GM19395 (cell line): ENCODE measurements around the gene UNKL.
"Not testable (repeated sequence)": the region's sequence is repeated elsewhere in the genome, so short reads cannot be mapped to it uniquely, and the experiment has no call there.

Experiments
- ATAC-seq: cut with Tn5 transposase; IDR thresholded peaks from one replicate; pipeline ENCODE4 v1.9.1; 2021; ENCODE audit warnings: mild to moderate bottlenecking, moderate library complexity; ENCODE audit not compliant: unreplicated experiment

Gene UNKL

GRCh38 chr16:1446296-1447080, 32.0 kb upstream of the UNKL start:
- no peak for ATAC-seq

GRCh38 chr16:1445518-1446203, 31.2 kb upstream of the UNKL start:
- ATAC-seq: no peak

- no peak for ATAC-seq
Measured at GRCh38 chr16:1444730-1445517, 30.4 kb upstream of the UNKL start.

GRCh38 chr16:1443980-1444729, 29.7 kb upstream of the UNKL start, which contains the start of gene CCDC154:
Gene CCDC154 (minus strand): TSS chr16:1444556. CDS start chr16:1444322, 234 bp downstream.
- no peak for ATAC-seq

GRCh38 chr16:1443403-1443973, 29.0 kb upstream of the UNKL start:
- no peak for ATAC-seq

GRCh38 chr16:1442697-1443096, 28.2 kb upstream of the UNKL start:
- ATAC-seq: no peak

GRCh38 chr16:1441391-1441829, 26.9 kb upstream of the UNKL start:
- ATAC-seq: no peak

GRCh38 chr16:1439699-1440074, 25.2 kb upstream of the UNKL start:
- ATAC-seq: not testable (repeated sequence)

GRCh38 chr16:1439058-1439698, 24.7 kb upstream of the UNKL start:
- no peak for ATAC-seq

GRCh38 chr16:1438229-1439057, 23.9 kb upstream of the UNKL start:
- no peak for ATAC-seq

GRCh38 chr16:1437606-1438005, 23.1 kb upstream of the UNKL start:
- no peak for ATAC-seq

GRCh38 chr16:1436731-1437355, 22.3 kb upstream of the UNKL start:
- ATAC-seq: no peak

GRCh38 chr16:1435921-1436697, 21.6 kb upstream of the UNKL start:
- ATAC-seq: no peak

GRCh38 chr16:1434644-1435592, 20.4 kb upstream of the UNKL start:
- no peak for ATAC-seq

GRCh38 chr16:1433756-1434155, 19.3 kb upstream of the UNKL start:
- ATAC-seq: no peak

GRCh38 chr16:1433263-1433560, 18.7 kb upstream of the UNKL start:
- ATAC-seq: no peak
